Limb (tissue), 2 donors: ENCODE data around the gene GLIPR2.

Experiments used
- DNase-seq, 2 donors: peaks; one replicate each; pipeline ENCODE4 v3.0.0-alpha.2; 2016; ENCODE audit errors: extremely low spot score in 2 of 2

Gene GLIPR2

GRCh38 chr9:36192196-36192595, 55.7 kb downstream of the GLIPR2 start:
- DNase-seq: no peak

GRCh38 chr9:36193023-36193422, 56.5 kb downstream of the GLIPR2 start:
- DNase-seq: no peak

GRCh38 chr9:36194326-36195000, 57.9 kb downstream of the GLIPR2 start:
- no peak for DNase-seq

DNA sequence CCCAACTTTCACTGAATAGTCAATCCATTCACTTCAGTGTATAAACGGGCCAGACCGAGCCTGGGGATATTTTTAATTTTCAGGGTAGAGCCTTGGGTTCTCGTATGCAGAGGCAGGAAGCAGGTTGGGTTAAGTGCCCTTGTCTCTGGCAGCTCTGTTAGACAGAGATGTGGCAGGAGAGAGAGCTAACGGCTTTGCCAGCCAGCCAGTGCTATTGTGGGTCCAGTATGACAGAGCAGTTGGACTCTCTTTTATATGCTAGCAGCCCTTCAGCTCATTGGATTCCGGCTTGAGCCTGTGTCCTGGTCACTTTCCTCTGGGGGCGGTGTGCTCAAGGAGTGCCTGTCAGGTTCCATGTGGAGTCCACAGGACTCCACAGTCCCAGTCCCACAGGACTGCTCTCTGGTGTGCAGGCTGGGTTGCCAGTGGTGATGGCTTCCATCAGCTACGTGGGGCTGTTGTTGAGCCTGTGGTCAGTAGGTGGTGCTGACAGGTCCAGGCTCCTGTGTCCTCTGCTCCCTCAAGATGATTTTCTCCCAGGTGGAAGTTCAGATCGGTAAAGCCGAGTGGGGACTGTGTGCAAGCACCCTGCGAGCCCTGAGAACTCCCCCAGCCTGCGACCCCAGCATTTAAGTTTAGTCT, 68.5 kb downstream of the GLIPR2 start:
- no peak for DNase-seq

GRCh38 chr9:36207016-36207415, 70.5 kb downstream of the GLIPR2 start:
- DNase-seq: no peak

DNA sequence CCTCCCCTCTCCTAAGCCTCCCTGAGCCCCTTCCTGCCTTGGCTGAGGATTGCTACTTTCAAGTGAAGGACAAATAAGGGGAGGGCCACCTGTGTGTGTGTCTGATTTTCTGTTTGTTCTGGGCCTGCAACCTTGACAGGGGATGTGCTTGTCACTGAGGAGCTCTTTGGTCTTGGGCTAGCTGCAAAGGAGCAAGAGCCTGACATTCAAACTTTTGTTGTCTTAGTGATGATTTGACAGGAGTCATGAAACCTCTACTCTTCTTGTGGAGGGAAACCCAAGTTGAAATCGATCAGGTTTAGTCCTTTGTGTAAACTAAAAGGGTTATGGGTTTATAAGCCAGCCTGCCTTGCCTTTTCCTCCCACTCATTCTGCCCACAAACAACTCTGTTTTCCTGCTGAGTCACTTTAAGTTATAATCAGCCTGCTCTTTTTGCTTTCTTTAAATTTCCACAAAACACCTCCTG, 71.0 kb downstream of the GLIPR2 start:
- DNase-seq: no peak

GRCh38 chr9:36208521-36209253, 72.2 kb downstream of the GLIPR2 start:
- no peak for DNase-seq

GRCh38 chr9:36210722-36211121, 74.2 kb downstream of the GLIPR2 start:
- DNase-seq: no peak

- DNase-seq: no peak
Observed at GRCh38 chr9:36211510-36211909, 75.0 kb downstream of the GLIPR2 start.

DNA sequence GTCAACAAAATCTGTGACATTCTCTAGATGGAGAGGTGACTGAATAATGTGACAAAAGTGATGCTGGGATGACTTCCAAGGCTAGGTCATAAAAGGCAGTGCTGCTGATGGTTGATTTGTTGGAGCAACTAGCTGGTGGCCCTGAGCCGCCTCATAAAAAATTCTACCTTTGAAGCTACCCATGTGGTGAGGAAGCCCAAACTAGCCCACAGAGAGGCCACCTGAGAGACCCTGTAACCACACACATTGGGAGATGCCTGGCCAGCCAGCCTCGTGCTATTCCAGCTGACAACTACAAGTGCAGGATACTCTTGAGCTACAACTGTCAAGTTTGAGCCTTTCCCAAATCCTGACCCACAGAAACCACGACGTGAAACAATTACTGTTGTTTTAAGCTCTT, 76.9 kb downstream of the GLIPR2 start:
- no peak for DNase-seq
